Liver (tissue), 3 donors: ENCODE results near the gene SYCE3.

Experiments used
- CTCF ChIP-seq: fragments of 150-350 bp; IDR thresholded peaks from 2 replicates; pipeline ENCODE4 v1.5.1; 2017; ENCODE audit warnings: improper control_type of control experiment, low read depth, low read length; ENCODE audit not compliant: missing input control
- HNF4A ChIP-seq, 2 donors: conservative IDR thresholded peaks; 2 replicates each; pipeline ENCODE4 v1.6.1; 2016; ENCODE audit warnings: antibody characterized with exemption in 2 of 2, mild to moderate bottlenecking in 2 of 2
- REST ChIP-seq: IDR thresholded peaks from 2 replicates; pipeline ENCODE4 v1.6.1; 2016; ENCODE audit warnings: antibody characterized with exemption, mild to moderate bottlenecking
- TAF1 ChIP-seq: conservative IDR thresholded peaks from 2 replicates; pipeline ENCODE4 v1.6.1; 2016; ENCODE audit warnings: antibody characterized with exemption, mild to moderate bottlenecking
- YY1 ChIP-seq: IDR thresholded peaks from 2 replicates; pipeline ENCODE4 v1.6.1; 2016; ENCODE audit warnings: antibody characterized with exemption, mild to moderate bottlenecking
- TF ChIP-seq, protein P1 (sequence below): IDR thresholded peaks from 2 replicates; pipeline ENCODE4 v1.6.1; 2016; ENCODE audit warnings: antibody characterized with exemption
- donor health status: healthy.
- donor health status: healthy.

DNA sequence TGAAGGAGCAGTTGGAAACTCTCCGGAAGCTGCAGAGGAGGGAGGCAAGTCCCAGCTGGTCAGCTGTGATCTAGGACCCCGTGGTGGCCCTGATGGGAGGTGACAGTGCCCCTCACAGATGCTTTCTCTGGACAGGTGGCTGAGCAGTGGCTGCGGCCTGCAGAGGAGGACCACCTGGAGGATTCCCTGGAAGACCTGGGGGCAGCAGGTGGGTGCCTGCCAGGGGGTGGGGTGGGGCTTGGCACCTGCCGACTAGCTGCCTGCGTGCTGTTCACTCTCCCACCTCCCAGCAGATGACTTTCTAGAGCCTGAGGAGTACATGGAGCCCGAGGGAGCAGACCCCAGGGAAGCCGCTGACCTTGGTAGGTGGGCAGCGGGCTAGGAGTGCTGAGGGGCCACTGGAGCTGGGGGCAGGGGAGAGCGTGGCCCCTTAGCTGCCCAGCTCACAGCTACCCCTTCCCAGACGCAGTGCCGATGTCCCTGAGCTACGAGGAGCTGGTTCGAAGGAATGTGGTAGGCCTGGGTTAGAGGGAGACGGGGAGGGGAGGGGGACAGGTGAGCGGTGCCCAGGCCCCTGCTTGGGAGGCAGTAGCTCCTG lies 40.4 kb downstream of the SYCE3 start:
- TF ChIP-seq YY1 (no peak), CTCF (no peak), TAF1 (no peak), REST (no peak), HNF4A (conservative IDR thresholded peaks at IDR 0.05) (no peak)
- TF ChIP-seq, protein P1, sequence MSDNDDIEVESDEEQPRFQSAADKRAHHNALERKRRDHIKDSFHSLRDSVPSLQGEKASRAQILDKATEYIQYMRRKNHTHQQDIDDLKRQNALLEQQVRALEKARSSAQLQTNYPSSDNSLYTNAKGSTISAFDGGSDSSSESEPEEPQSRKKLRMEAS: no peak
